Upper lobe of right lung (tissue), 1 donor: Measurements from ENCODE around the gene ABCB1. TPM values are rescaled to one million over a fixed set of nuclear protein-coding genes. Genes with fewer than 3 reads are reported as not detected.
"Not testable (repeated sequence)": the region's sequence is repeated elsewhere in the genome, so short reads cannot be mapped to it uniquely, and the experiment has no call there.

Experiments
- ATAC-seq: fragments of 200-7000 bp; cut with Tn5 transposase; one replicate; pipeline ENCODE4 v1.9.1; 2020; ENCODE audit warnings: mild to moderate bottlenecking, moderate library complexity
- DNase-seq: peaks from one replicate; pipeline ENCODE4 v3.0.0-alpha.2; 2020
- H3K27ac ChIP-seq: fragments of 200-600 bp; one replicate; pipeline ENCODE4 v1.8.0; 2022
- H3K27me3 ChIP-seq: fragments of 200-600 bp; one replicate; pipeline ENCODE4 v1.8.0; 2022; ENCODE audit warnings: mild to moderate bottlenecking
- H3K36me3 ChIP-seq: fragments of 200-600 bp; one replicate; pipeline ENCODE4 v1.8.0; 2022
- H3K4me1 ChIP-seq: fragments of 200-600 bp; one replicate; pipeline ENCODE4 v1.8.0; 2022
- H3K4me3 ChIP-seq: fragments of 200-600 bp; one replicate; pipeline ENCODE4 v1.8.0; 2022; ENCODE audit warnings: mild to moderate bottlenecking
- H3K9me3 ChIP-seq: fragments of 200-600 bp; one replicate; pipeline ENCODE4 v1.8.0; 2022
- CTCF ChIP-seq: fragments of 200-600 bp; IDR thresholded peaks from one replicate; pipeline ENCODE4 v1.8.0; 2022; ENCODE audit warnings: antibody characterized with exemption
- intact Hi-C: fragments of 100-400 bp; cut with DNase I; formaldehyde crosslinking; loops from one replicate; pipeline ENCODE4 v1.11.0; 2022
- total RNA-seq: library from RNA; stranded (reverse); fragmentation: NEBNext Ultra II Directional; extraction: Animal tissue kit (Norgen Biotek cat#: 25700); gene quantifications from one replicate; pipeline ENCODE4 v1.2.1, GENCODE V29; 2021
- donor health status: DM: no; HTN: yes; CAD: no; lungs with severe emphysema.

The ABCB1 gene
- total RNA-seq, 1 donor from 2014 or later = 7.5 TPM

- no peak for TF ChIP-seq CTCF
- Histone ChIP-seq H3K27me3 (no peaks in the 10 kb centered on the region), H3K36me3 (no peaks in the 10 kb centered on the region), H3K4me3 (no peak overlapping the region), H3K27ac (no peak overlapping the region), H3K4me1 (no peaks in the 10 kb centered on the region), H3K9me3 (no peaks in the 10 kb centered on the region)
- intact Hi-C loops = no loop called here
- DNase-seq (no peak), ATAC-seq (no peak)
Observed at GRCh38 chr7:87575521-87575920, 25.2 kb downstream of the ABCB1 start.

GRCh38 chr7:87574630-87575029 lies 26.1 kb downstream of the ABCB1 start:
- Histone ChIP-seq H3K27me3 (no peaks in the 10 kb centered on the region), H3K27ac (no peak overlapping the region), H3K4me1 (no peaks in the 10 kb centered on the region), H3K4me3 (no peak overlapping the region), H3K36me3 (no peaks in the 10 kb centered on the region), H3K9me3 (no peaks in the 10 kb centered on the region)
- intact Hi-C loops = no loop called here
- ATAC-seq (no peak), DNase-seq (no peak)
- no peak for TF ChIP-seq CTCF

GRCh38 chr7:87572513-87572912 lies 28.2 kb downstream of the ABCB1 start:
- H3K4me1 ChIP-seq, H3K27me3 ChIP-seq, intact Hi-C loops, H3K27ac ChIP-seq, H3K4me3 ChIP-seq, DNase-seq, ATAC-seq, H3K9me3 ChIP-seq, H3K36me3 ChIP-seq: not testable (repeated sequence)

GRCh38 chr7:87570178-87570577 lies 30.5 kb downstream of the ABCB1 start:
- H3K27ac ChIP-seq = no peak overlapping the region
- TF ChIP-seq CTCF = no peak
- intact Hi-C loops = no loop called here
- H3K4me1 ChIP-seq = no peaks in the 10 kb centered on the region
- ATAC-seq (no peak), DNase-seq (no peak)
- no peak overlapping the region for H3K4me3 ChIP-seq
- no peaks in the 10 kb centered on the region for H3K27me3 ChIP-seq
- H3K36me3 ChIP-seq = no peaks in the 10 kb centered on the region
- no peaks in the 10 kb centered on the region for H3K9me3 ChIP-seq

- ATAC-seq (no peak), DNase-seq (no peak)
- Histone ChIP-seq H3K36me3 (no peaks in the 10 kb centered on the region), H3K4me1 (no peaks in the 10 kb centered on the region), H3K9me3 (no peaks in the 10 kb centered on the region), H3K27ac (no peak overlapping the region), H3K27me3 (no peaks in the 10 kb centered on the region), H3K4me3 (no peak overlapping the region)
- intact Hi-C loops = no loop called here
- TF ChIP-seq CTCF = no peak
Observed at GRCh38 chr7:87567052-87567451, 33.6 kb downstream of the ABCB1 start.

- Histone ChIP-seq H3K27ac (no peak overlapping the region), H3K9me3 (no peaks in the 10 kb centered on the region), H3K4me1 (no peaks in the 10 kb centered on the region), H3K4me3 (no peak overlapping the region), H3K36me3 (no peaks in the 10 kb centered on the region), H3K27me3 (no peaks in the 10 kb centered on the region)
- ATAC-seq = no peak
- no peak for DNase-seq
- intact Hi-C loops = no loop called here
- TF ChIP-seq CTCF = no peak
Observed at GRCh38 chr7:87566311-87566900, 34.3 kb downstream of the ABCB1 start.
